Measurements from ENCODE around the gene IGF2BP3.

The IGF2BP3 gene

GRCh38 chr7:23347682-23348180 lies 122.6 kb downstream of the IGF2BP3 start (continued):
- TF ChIP-seq YY1 (tag by site-specific recombination; IDR thresholded peaks at IDR 0.05), result no peak
- no peak for TF ChIP-seq ZNF174 (tag by site-specific recombination; IDR thresholded peaks at IDR 0.05)
- no peak for TF ChIP-seq TCF7L2 (IDR thresholded peaks at IDR 0.05; ENCODE audit: borderline replicate concordance, low read depth, low read length)
- TF ChIP-seq ZNF175 (tag by site-specific recombination; IDR thresholded peaks at IDR 0.05), result no peak
- peak; percentile 93 for TF ChIP-seq SP7 (tag by site-specific recombination; IDR thresholded peaks at IDR 0.05)
- TF ChIP-seq ZNF600 (tag by site-specific recombination; IDR thresholded peaks at IDR 0.05), result no peak
- TF ChIP-seq BCL6B (tag by site-specific recombination; IDR thresholded peaks at IDR 0.05), result peak; percentile 87
- TF ChIP-seq ZNF510 (tag by site-specific recombination; IDR thresholded peaks at IDR 0.05; ENCODE audit: insufficient replicate concordance), result no peak

GRCh38 chr7:23347033-23347681 lies 123.1 kb downstream of the IGF2BP3 start:
- H3K36me3 ChIP-seq (ENCODE audit: control insufficient read depth in 2 of 2, insufficient read depth in 1 of 2, low read length in 2 of 2), result peaks cover 3 to 54% of the 10 kb centered on the region in 2 experiments; a peak in 2 of 3 replicates
- no peak overlapping the region for H3K27ac ChIP-seq (ENCODE audit: extremely low read depth, low read depth, low read length)
- H3K9me3 ChIP-seq (ENCODE audit: control insufficient read depth, insufficient read depth, low read depth, low read length), result no peaks in the 10 kb centered on the region
- H3K4me1 ChIP-seq (ENCODE audit: control insufficient read depth, insufficient read depth, low read length), result peaks cover 35% of the 10 kb centered on the region
- ChIA-PET CTCF (interaction anchor here (0.6 to 2.4 kb wide), 6 partner anchors 11 to 115 kb away, joined by 3 to 7 read pairs (median 4); no protein-coding TSS in a partner anchor), POLR2A (interaction anchor here (0.6 to 1.8 kb wide), 3 partner anchors 11 to 43 kb away, joined by 3 to 7 read pairs (median 3); no protein-coding TSS in a partner anchor)
- no peak overlapping the region for H3K4me3 ChIP-seq (ENCODE audit: low read depth, low read length)
- TF ChIP-seq ZNF843 (tag by site-specific recombination; IDR thresholded peaks at IDR 0.05) (no peak), ZIC2 (tag by site-specific recombination; IDR thresholded peaks at IDR 0.05) (no peak), KLF9 (tag by site-specific recombination; IDR thresholded peaks at IDR 0.05; ENCODE audit: low read depth) (no peak), PRDM6 (tag by site-specific recombination; IDR thresholded peaks at IDR 0.05) (no peak), ZNF544 (tag by site-specific recombination; IDR thresholded peaks at IDR 0.05) (no peak), ZNF76 (tag by site-specific recombination; IDR thresholded peaks at IDR 0.05; ENCODE audit: borderline replicate concordance, low read depth) (no peak), ZEB2 (tag by site-specific recombination; IDR thresholded peaks at IDR 0.05) (no peak), ZSCAN18 (tag by site-specific recombination; IDR thresholded peaks at IDR 0.05) (no peak), ZNF16 (tag by site-specific recombination; IDR thresholded peaks at IDR 0.05; ENCODE audit: low read depth) (no peak)

- H3K9me3 ChIP-seq (ENCODE audit: control insufficient read depth, insufficient read depth, low read depth, low read length), result no peaks in the 10 kb centered on the region
- peaks cover 7 to 61% of the 10 kb centered on the region in 2 experiments; a peak in 2 of 3 replicates for H3K36me3 ChIP-seq (ENCODE audit: control insufficient read depth in 2 of 2, insufficient read depth in 1 of 2, low read length in 2 of 2)
- H3K4me1 ChIP-seq (ENCODE audit: control insufficient read depth, insufficient read depth, low read length), result peaks cover 30% of the 10 kb centered on the region
- no peak overlapping the region for H3K27ac ChIP-seq (ENCODE audit: extremely low read depth, low read depth, low read length)
- ChIA-PET CTCF (interaction anchor here (0.6 to 1.7 kb wide), 4 partner anchors 10 to 60 kb away, joined by 4 read pairs; no protein-coding TSS in a partner anchor), POLR2A (interaction anchor here (0.7 to 1.8 kb wide), 2 partner anchors 12 to 127 kb away, joined by 3 to 7 read pairs; no protein-coding TSS in a partner anchor)
- no peak overlapping the region for H3K4me3 ChIP-seq (ENCODE audit: low read depth, low read length)
- TF ChIP-seq ZBTB7A (tag by site-specific recombination; IDR thresholded peaks at IDR 0.05; ENCODE audit: low read depth), result no peak
- TF ChIP-seq ZFP37 (tag by site-specific recombination; IDR thresholded peaks at IDR 0.05), result no peak
- no peak for TF ChIP-seq ZXDB (tag by site-specific recombination; IDR thresholded peaks at IDR 0.05)
- no peak for TF ChIP-seq ZNF776 (tag by site-specific recombination; IDR thresholded peaks at IDR 0.05; ENCODE audit: borderline replicate concordance)
- TF ChIP-seq ZNF792 (tag by site-specific recombination; IDR thresholded peaks at IDR 0.05), result no peak
- TF ChIP-seq YY2 (tag by site-specific recombination; IDR thresholded peaks at IDR 0.05), result no peak
- no peak for TF ChIP-seq ZNF645 (tag by site-specific recombination; IDR thresholded peaks at IDR 0.05)
- TF ChIP-seq PRDM6 (tag by site-specific recombination; IDR thresholded peaks at IDR 0.05), result no peak
- TF ChIP-seq ZNF530 (tag by site-specific recombination; IDR thresholded peaks at IDR 0.05; ENCODE audit: low read depth), result no peak
- no peak for TF ChIP-seq KLF1 (tag by site-specific recombination; IDR thresholded peaks at IDR 0.05)
These were observed 124.0 kb downstream of the IGF2BP3 start for GRCh38 chr7:23346316-23346715.

All from HEK293 (cell line).